ENCODE data around the gene TASOR2. TPM values are rescaled to one million over a fixed set of nuclear protein-coding genes. Genes with fewer than 3 reads are reported as not detected.

The TASOR2 gene
- total and polyA plus RNA-seq, 9 of the 15 experiments (the other 6 are each of a cell fraction or from before 2014, with no cell fraction given): 12.7 to 75.3 (median 52.3) TPM

- TF ChIP-seq NR0B1 (IDR thresholded peaks at IDR 0.05; ENCODE audit: partially characterized antibody): no peak
- TF ChIP-seq NCOA4 (IDR thresholded peaks at IDR 0.05; ENCODE audit: partially characterized antibody): no peak
- TF ChIP-seq PHF20 (IDR thresholded peaks at IDR 0.05; ENCODE audit: partially characterized antibody): no peak
- no peak for TF ChIP-seq ELF1 (tag; IDR thresholded peaks at IDR 0.05)
- TF ChIP-seq HDAC8 (tag; IDR thresholded peaks at IDR 0.05): no peak
- TF ChIP-seq POLR2AphosphoS5 (IDR thresholded peaks at IDR 0.05; ENCODE audit: control insufficient read depth, insufficient read depth, low read depth, low read length): no peak
- TF ChIP-seq ZFP91 (CRISPR knock-in tag; IDR thresholded peaks at IDR 0.05): no peak
- no peak for TF ChIP-seq ZNF507 (tag; conservative IDR thresholded peaks at IDR 0.05)
- TF ChIP-seq KAT2B (IDR thresholded peaks at IDR 0.05; ENCODE audit: low read depth, low read length): no peak
- TF ChIP-seq ID3 (CRISPR knock-in tag; IDR thresholded peaks at IDR 0.05): no peak
- TF ChIP-seq ID3 (tag; IDR thresholded peaks at IDR 0.05): no peak
- no peak for TF ChIP-seq CCNT2 (IDR thresholded peaks at IDR 0.05; ENCODE audit: borderline replicate concordance, extremely low read depth, insufficient read length, low read depth, low read length)
- TF ChIP-seq BDP1 (IDR thresholded peaks at IDR 0.05; ENCODE audit: insufficient read depth, insufficient read length): no peak
- TF ChIP-seq ZNF316 (IDR thresholded peaks at IDR 0.05): peak; percentile 77; the same call in 1 of the 2 replicates
- TF ChIP-seq ZNF780A (CRISPR knock-in tag; IDR thresholded peaks at IDR 0.05): no peak
- no peak for TF ChIP-seq ATF3 (IDR thresholded peaks at IDR 0.05)
- no peak for TF ChIP-seq ATF3 (CRISPR knock-in tag; conservative IDR thresholded peaks at IDR 0.05)
- 0 out of 2 replicates have a peak, but pooled peaks have one; percentile 24 for TF ChIP-seq CXXC5 (CRISPR knock-in tag; IDR thresholded peaks at IDR 0.05)
- TF ChIP-seq ZNF12 (CRISPR knock-in tag; IDR thresholded peaks at IDR 0.05): no peak
These were observed 2.7 kb upstream of the TASOR2 start (continued) for GRCh38 chr10:5681930-5682329.

All from K562 (cell line).